Activated B cell treated with CpG ODN at 0.5 μM for 24 hours (primary cell): Measurements from ENCODE around the gene MED27. TPM values are rescaled to one million over a fixed set of nuclear protein-coding genes. Genes with fewer than 3 reads are reported as not detected.

Source experiments
- ATAC-seq: fragments of 200-7000 bp; cut with Tn5 transposase; one replicate; pipeline ENCODE4 v1.10.0; 2021; ENCODE audit warnings: low read depth, mild to moderate bottlenecking, moderate library complexity
- CTCF ChIA-PET: fragments of 350-600 bp; sonication (Branson Sonifier 250); formaldehyde crosslinking; loops from one replicate; lab custom pipeline; 2021; ENCODE audit warnings: antibody characterized with exemption; lab: Charles Lee
- POLR2A ChIA-PET: fragments of 350-600 bp; sonication (Branson Sonifier 250); formaldehyde crosslinking; loops from one replicate; lab custom pipeline; 2021; ENCODE audit warnings: antibody characterized with exemption; lab: Charles Lee
- DNase-seq: peaks from one replicate; pipeline ENCODE4 v3.0.0; 2022
- H3K27ac Mint-ChIP-seq: one replicate; pipeline ENCODE4 v1.8.0; 2020; ENCODE audit warnings: mixed read lengths
- H3K27me3 Mint-ChIP-seq: one replicate; pipeline ENCODE4 v1.8.0; 2021; ENCODE audit warnings: mixed read lengths
- H3K36me3 Mint-ChIP-seq: one replicate; pipeline ENCODE4 v1.8.0; 2021; ENCODE audit warnings: low read depth, mixed read lengths
- H3K4me1 Mint-ChIP-seq: one replicate; pipeline ENCODE4 v1.8.0; 2021; ENCODE audit warnings: mixed read lengths
- H3K4me3 Mint-ChIP-seq: one replicate; pipeline ENCODE4 v1.8.0; 2020; ENCODE audit warnings: mild to moderate bottlenecking, mixed read lengths
- H3K9me3 Mint-ChIP-seq: one replicate; pipeline ENCODE4 v1.8.0; 2020; ENCODE audit warnings: mixed read lengths
- intact Hi-C: fragments of 100-400 bp; cut with micrococcal nuclease; formaldehyde crosslinking; loops from one replicate; pipeline ENCODE4 v1.15.1; 2024
- total RNA-seq: library from RNA; stranded (reverse); gene quantifications from 2 replicates; pipeline ENCODE4 v1.2.3, GENCODE V29; 2022
- TF ChIP-seq, protein P1 (sequence below): fragments of 200-600 bp; IDR thresholded peaks from one replicate; pipeline ENCODE4 v1.8.0; 2022; ENCODE audit warnings: antibody characterized with exemption, mild to moderate bottlenecking

Gene MED27
- total RNA-seq, 1 donor from 2014 or later, result 24.5 TPM

DNA sequence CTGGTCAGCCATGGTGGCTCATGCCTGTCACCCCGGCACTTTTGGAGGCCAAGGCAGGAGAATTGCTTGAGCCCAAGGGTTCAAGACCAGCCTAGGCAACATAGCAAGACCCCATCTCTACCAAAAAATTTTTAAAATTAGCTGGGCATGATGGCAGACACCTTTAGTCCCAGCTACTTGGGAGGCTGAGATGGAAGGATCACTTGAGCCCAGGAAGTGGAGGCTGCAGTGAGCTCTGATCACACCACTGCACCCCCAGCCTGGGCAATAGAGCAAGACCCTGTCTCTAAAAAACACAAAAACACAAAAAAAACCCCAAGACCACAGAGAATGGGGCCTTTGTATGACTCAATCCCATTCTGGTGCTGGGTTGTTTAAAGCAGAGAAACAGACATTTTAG is 44.0 kb downstream of the MED27 start:
- no peak overlapping the region for H3K4me3 Mint-ChIP-seq
- H3K36me3 Mint-ChIP-seq, result peaks cover 2% of the 10 kb centered on the region
- H3K4me1 Mint-ChIP-seq, result peaks cover 30% of the 10 kb centered on the region
- intact Hi-C loops, result no loop called here
- H3K9me3 Mint-ChIP-seq, result no peaks in the 10 kb centered on the region
- H3K27ac Mint-ChIP-seq, result no peak overlapping the region
- H3K27me3 Mint-ChIP-seq, result no peaks in the 10 kb centered on the region
- TF ChIP-seq, protein P1, sequence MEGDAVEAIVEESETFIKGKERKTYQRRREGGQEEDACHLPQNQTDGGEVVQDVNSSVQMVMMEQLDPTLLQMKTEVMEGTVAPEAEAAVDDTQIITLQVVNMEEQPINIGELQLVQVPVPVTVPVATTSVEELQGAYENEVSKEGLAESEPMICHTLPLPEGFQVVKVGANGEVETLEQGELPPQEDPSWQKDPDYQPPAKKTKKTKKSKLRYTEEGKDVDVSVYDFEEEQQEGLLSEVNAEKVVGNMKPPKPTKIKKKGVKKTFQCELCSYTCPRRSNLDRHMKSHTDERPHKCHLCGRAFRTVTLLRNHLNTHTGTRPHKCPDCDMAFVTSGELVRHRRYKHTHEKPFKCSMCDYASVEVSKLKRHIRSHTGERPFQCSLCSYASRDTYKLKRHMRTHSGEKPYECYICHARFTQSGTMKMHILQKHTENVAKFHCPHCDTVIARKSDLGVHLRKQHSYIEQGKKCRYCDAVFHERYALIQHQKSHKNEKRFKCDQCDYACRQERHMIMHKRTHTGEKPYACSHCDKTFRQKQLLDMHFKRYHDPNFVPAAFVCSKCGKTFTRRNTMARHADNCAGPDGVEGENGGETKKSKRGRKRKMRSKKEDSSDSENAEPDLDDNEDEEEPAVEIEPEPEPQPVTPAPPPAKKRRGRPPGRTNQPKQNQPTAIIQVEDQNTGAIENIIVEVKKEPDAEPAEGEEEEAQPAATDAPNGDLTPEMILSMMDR, result no peak
- ATAC-seq, result no peak
- CTCF ChIA-PET, result no interaction called here
- DNase-seq, result no peak
- POLR2A ChIA-PET, result no interaction called here

DNA sequence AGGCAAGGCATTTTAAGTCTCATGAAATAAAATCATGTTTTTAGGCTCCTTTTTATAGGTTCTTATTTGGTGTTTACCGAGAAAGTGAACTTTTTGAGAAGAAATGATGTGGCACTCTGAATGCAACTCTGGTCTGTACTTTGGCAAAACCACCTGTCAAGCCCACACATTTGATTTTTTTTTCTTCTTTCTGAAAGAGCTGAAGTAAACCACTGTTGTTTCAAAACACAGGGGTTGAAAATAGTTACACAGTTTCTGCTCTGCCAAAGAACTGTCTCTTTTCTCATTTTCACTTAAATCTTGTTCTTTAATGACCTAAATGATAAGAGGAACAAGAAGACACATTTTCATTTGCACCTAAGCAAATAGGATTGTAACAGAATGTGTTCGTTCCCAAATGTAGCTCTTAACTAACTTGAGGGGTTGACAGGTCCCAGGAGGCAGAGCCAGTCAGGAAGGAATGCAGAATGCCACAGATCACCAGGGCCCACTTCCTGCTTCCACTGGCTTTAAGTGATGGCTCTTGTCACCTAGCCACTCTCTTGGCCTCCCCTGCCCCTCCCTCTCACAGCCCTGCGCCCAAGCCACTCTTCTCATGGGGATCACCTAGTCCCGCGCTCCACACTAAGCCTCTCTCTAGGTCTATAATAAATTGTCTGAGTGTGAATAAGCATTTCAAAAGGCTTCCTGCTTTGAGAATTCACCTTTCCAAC is 47.3 kb downstream of the MED27 start:
- H3K9me3 Mint-ChIP-seq, result no peaks in the 10 kb centered on the region
- H3K27me3 Mint-ChIP-seq, result no peaks in the 10 kb centered on the region
- intact Hi-C loops, result no loop called here
- H3K36me3 Mint-ChIP-seq, result no peaks in the 10 kb centered on the region
- CTCF ChIA-PET, result no interaction called here
- H3K27ac Mint-ChIP-seq, result no peak overlapping the region
- peaks cover 34% of the 10 kb centered on the region for H3K4me1 Mint-ChIP-seq
- no peak overlapping the region for H3K4me3 Mint-ChIP-seq
- TF ChIP-seq, protein P1, result no peak
- DNase-seq (no peak), ATAC-seq (no peak)
- POLR2A ChIA-PET, result no interaction called here

DNA sequence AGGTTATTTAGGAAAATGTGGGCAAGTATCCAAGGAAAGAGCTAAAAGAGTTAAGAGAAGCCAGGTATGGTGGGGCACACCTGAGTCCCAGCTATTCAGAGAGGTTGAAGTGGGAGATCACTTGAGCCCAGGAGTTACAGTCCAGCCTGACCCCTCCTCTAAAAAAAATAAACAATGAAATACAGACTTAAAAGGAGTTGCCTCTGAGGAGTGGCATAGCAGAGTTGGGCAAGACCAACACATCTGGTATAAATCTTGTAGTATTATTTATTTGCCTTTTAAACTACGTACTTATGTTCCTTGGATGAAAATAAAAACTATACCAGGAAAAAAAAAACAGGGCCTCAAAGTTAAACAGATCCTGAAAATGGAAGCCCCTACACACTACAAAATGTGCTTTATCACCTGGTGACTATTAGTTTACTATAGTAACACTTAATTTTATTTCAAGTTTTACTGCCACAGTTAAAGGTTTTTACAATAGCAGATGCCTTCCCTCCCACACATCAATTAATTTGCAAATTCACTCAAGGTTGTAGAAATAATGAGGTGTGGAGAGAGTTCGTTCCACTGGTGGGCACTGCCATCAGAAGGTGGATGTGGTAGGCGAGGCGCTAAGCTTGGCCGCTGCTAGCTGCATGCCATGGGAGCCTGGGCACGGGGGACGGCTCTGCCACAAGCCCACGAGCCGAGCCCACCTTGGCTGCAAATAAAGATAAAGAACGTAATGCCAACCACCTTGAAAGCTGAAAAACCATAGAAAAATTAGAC is 48.0 kb downstream of the MED27 start:
- TF ChIP-seq, protein P1, result no peak
- no peak overlapping the region for H3K27ac Mint-ChIP-seq
- no peaks in the 10 kb centered on the region for H3K9me3 Mint-ChIP-seq
- H3K27me3 Mint-ChIP-seq, result no peaks in the 10 kb centered on the region
- CTCF ChIA-PET, result no interaction called here
- no peak for ATAC-seq
- peaks cover 34% of the 10 kb centered on the region for H3K4me1 Mint-ChIP-seq
- no peak overlapping the region for H3K4me3 Mint-ChIP-seq
- H3K36me3 Mint-ChIP-seq, result no peaks in the 10 kb centered on the region
- intact Hi-C loops, result no loop called here
- POLR2A ChIA-PET, result no interaction called here
- no peak for DNase-seq

DNA sequence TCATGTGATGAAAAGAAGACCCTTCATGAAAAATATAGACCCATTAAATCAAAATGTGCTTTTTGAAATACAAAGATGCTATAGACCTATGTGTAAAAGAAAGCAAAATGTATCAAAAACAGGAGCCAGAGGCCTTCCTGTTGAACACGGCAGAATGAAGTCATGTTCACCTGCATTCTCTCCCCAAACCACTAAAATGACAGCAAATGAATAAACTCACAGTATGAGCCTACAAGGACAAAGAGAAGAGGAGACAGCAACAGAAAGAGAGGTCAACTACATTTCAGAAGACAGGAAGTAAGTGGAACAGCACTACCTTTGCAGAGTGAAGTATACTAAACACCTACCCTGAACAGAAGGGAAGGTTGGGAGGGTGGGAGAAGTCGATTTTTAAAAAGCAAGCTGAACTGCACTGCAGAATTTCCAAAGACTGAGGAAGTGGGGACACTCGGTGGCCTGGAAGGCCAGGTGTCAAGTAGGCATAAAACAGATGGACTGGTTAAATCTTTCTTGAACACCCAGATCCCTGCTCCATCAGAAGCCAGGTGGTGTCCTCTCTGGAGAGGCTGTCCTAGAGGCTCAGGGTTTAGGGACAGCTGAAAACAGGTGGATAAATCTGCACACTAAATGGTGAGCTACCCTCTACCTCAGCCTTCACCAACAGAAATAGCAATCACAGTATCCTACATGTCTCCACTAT is 48.9 kb downstream of the MED27 start:
- DNase-seq (no peak), ATAC-seq (no peak)
- no peaks in the 10 kb centered on the region for H3K27me3 Mint-ChIP-seq
- no peak overlapping the region for H3K4me3 Mint-ChIP-seq
- H3K27ac Mint-ChIP-seq, result no peak overlapping the region
- ChIA-PET POLR2A (no interaction called here), CTCF (no interaction called here)
- intact Hi-C loops, result no loop called here
- TF ChIP-seq, protein P1, result no peak
- H3K9me3 Mint-ChIP-seq, result no peaks in the 10 kb centered on the region
- H3K4me1 Mint-ChIP-seq, result peaks cover 29% of the 10 kb centered on the region
- peaks cover 4% of the 10 kb centered on the region for H3K36me3 Mint-ChIP-seq
